Activated naive CD4-positive, alpha-beta T cell treated with anti-CD3 and anti-CD28 coated beads, Interleukin-2, amount 50 U/mL, for 72 hours (primary cell): ENCODE measurements around the gene ZMYND8. TPM values are rescaled to one million over a fixed set of nuclear protein-coding genes. Genes with fewer than 3 reads are reported as not detected.
"Not testable (repeated sequence)": the region's sequence is repeated elsewhere in the genome, so short reads cannot be mapped to it uniquely, and the experiment has no call there.

Source experiments
- ATAC-seq, 2 donors: fragments of 150-1000 bp; cut with Tn5 transposase; 2 replicates each; pipeline ENCODE4 v1.10.0; 2021; ENCODE audit warnings: mild to moderate bottlenecking in 2 of 2, moderate library complexity in 2 of 2
- DNase-seq, 2 donors: peaks; one replicate each; pipeline ENCODE4 v3.0.0; 2021 to 2022; ENCODE audit warnings: low spot score in 2 of 2
- H3K27ac Mint-ChIP-seq, 2 donors: one replicate each; pipeline ENCODE4 v1.8.0; 2022; ENCODE audit warnings: mild to moderate bottlenecking in 2 of 2, mixed read lengths in 2 of 2
- H3K36me3 Mint-ChIP-seq, 2 donors: one replicate each; pipeline ENCODE4 v1.8.0; 2022; ENCODE audit warnings: mixed read lengths in 2 of 2
- H3K9me3 Mint-ChIP-seq, 2 donors: one replicate each; pipeline ENCODE4 v1.8.0; 2022; ENCODE audit warnings: mixed read lengths in 2 of 2
- total RNA-seq, 2 donors: library from RNA; stranded (reverse); gene quantifications; one replicate each; pipeline ENCODE4 v1.2.3, GENCODE V29; 2022

Gene ZMYND8
- total RNA-seq, 2 donors from 2014 or later: 35.7 to 46.4 TPM

- Mint-ChIP-seq H3K9me3 (no peaks in the 10 kb centered on the region), H3K27ac (no peak overlapping the region), H3K36me3 (peaks cover 11 to 23% of the 10 kb centered on the region in 2 donors)
- ATAC-seq (no peak), DNase-seq (no peak)
These were observed 65.7 kb downstream of the ZMYND8 start for GRCh38 chr20:47290666-47291430.

- H3K9me3 Mint-ChIP-seq: no peaks in the 10 kb centered on the region
- no peak overlapping the region for H3K27ac Mint-ChIP-seq
- no peak for ATAC-seq
- DNase-seq: no peak
- H3K36me3 Mint-ChIP-seq: peaks cover 11 to 20% of the 10 kb centered on the region in 2 donors
These were observed 66.5 kb downstream of the ZMYND8 start for GRCh38 chr20:47290008-47290407.

GRCh38 chr20:47289096-47289495 lies 67.4 kb downstream of the ZMYND8 start:
- H3K36me3 Mint-ChIP-seq: peaks cover 10 to 20% of the 10 kb centered on the region in 2 donors
- H3K9me3 Mint-ChIP-seq: no peaks in the 10 kb centered on the region
- DNase-seq (no peak), ATAC-seq (no peak)
- no peak overlapping the region for H3K27ac Mint-ChIP-seq

- not testable (repeated sequence) for H3K9me3 Mint-ChIP-seq, DNase-seq, ATAC-seq
- Mint-ChIP-seq H3K36me3 (peaks cover 5 to 20% of the 10 kb centered on the region in 2 donors), H3K27ac (peak overlapping the region in 1 of 2 donors; percentile 47)
These were observed 68.0 kb downstream of the ZMYND8 start for GRCh38 chr20:47288530-47288929.

- Mint-ChIP-seq H3K27ac (peak overlapping the region in 1 of 2 donors; percentile 72), H3K36me3 (peaks cover 5 to 20% of the 10 kb centered on the region in 2 donors), H3K9me3 (no peaks in the 10 kb centered on the region)
- no peak for ATAC-seq
- DNase-seq: no peak
These were observed 68.8 kb downstream of the ZMYND8 start for GRCh38 chr20:47287609-47288144.

GRCh38 chr20:47286681-47287080 lies 69.8 kb downstream of the ZMYND8 start:
- no peaks in the 10 kb centered on the region for H3K9me3 Mint-ChIP-seq
- no peak for ATAC-seq
- H3K27ac Mint-ChIP-seq: peak overlapping the region in 1 of 2 donors; percentile 86
- no peak for DNase-seq
- H3K36me3 Mint-ChIP-seq: peaks cover 5 to 20% of the 10 kb centered on the region in 2 donors

- no peak for DNase-seq
- Mint-ChIP-seq H3K36me3 (peaks cover 0 to 29% of the 10 kb centered on the region in 2 donors), H3K9me3 (no peaks in the 10 kb centered on the region), H3K27ac (no peak overlapping the region)
- ATAC-seq: no peak
These were observed 71.3 kb downstream of the ZMYND8 start for GRCh38 chr20:47285189-47285588.

- peaks cover 0 to 30% of the 10 kb centered on the region in 2 donors for H3K36me3 Mint-ChIP-seq
- peak overlapping the region in 1 of 2 donors; percentile 18 for H3K27ac Mint-ChIP-seq
These were observed 72.1 kb downstream of the ZMYND8 start for GRCh38 chr20:47284373-47284772.

GRCh38 chr20:47283411-47283810 lies 73.1 kb downstream of the ZMYND8 start:
- Mint-ChIP-seq H3K9me3 (no peaks in the 10 kb centered on the region), H3K36me3 (peaks cover 0 to 30% of the 10 kb centered on the region in 2 donors), H3K27ac (peak overlapping the region in 1 of 2 donors; percentile 18)
- no peak for DNase-seq
- ATAC-seq: no peak

More at GRCh38 chr20:47284373-47284772, 72.1 kb downstream of the ZMYND8 start:
- DNase-seq (no peak), ATAC-seq (no peak)
- no peaks in the 10 kb centered on the region for H3K9me3 Mint-ChIP-seq

- ATAC-seq: no peak
- DNase-seq: no peak
- Mint-ChIP-seq H3K27ac (peak overlapping the region in 1 of 2 donors; percentile 18), H3K9me3 (no peaks in the 10 kb centered on the region), H3K36me3 (peaks cover 0 to 30% of the 10 kb centered on the region in 2 donors)
These were observed 73.6 kb downstream of the ZMYND8 start for GRCh38 chr20:47282864-47283263.

- DNase-seq (no peak), ATAC-seq (no peak)
- Mint-ChIP-seq H3K36me3 (peaks cover 2 to 32% of the 10 kb centered on the region in 2 donors), H3K27ac (peak overlapping the region in 1 of 2 donors; percentile 83), H3K9me3 (no peaks in the 10 kb centered on the region)
These were observed 75.1 kb downstream of the ZMYND8 start for GRCh38 chr20:47281376-47281775.

GRCh38 chr20:47280668-47281067 lies 75.8 kb downstream of the ZMYND8 start:
- Mint-ChIP-seq H3K9me3 (no peaks in the 10 kb centered on the region), H3K27ac (peak overlapping the region; percentile 32 to 82), H3K36me3 (peaks cover 6 to 37% of the 10 kb centered on the region in 2 donors)
- DNase-seq (no peak), ATAC-seq (no peak)

- no peaks in the 10 kb centered on the region for H3K9me3 Mint-ChIP-seq
- H3K36me3 Mint-ChIP-seq: peaks cover 6 to 36% of the 10 kb centered on the region in 2 donors
- H3K27ac Mint-ChIP-seq: peak overlapping the region; percentile 32 to 82
- ATAC-seq (no peak), DNase-seq (no peak)
These were observed 76.3 kb downstream of the ZMYND8 start for GRCh38 chr20:47280228-47280627.

GRCh38 chr20:47278907-47279348 lies 77.6 kb downstream of the ZMYND8 start:
- no peak for DNase-seq
- H3K9me3 Mint-ChIP-seq: no peaks in the 10 kb centered on the region
- H3K27ac Mint-ChIP-seq: peak overlapping the region; percentile 24 to 38
- no peak for ATAC-seq
- H3K36me3 Mint-ChIP-seq: peaks cover 6 to 29% of the 10 kb centered on the region in 2 donors

- not testable (repeated sequence) for ATAC-seq, H3K9me3 Mint-ChIP-seq, DNase-seq, H3K27ac Mint-ChIP-seq
- peaks cover 6 to 28% of the 10 kb centered on the region in 2 donors for H3K36me3 Mint-ChIP-seq
These were observed 79.0 kb downstream of the ZMYND8 start for GRCh38 chr20:47277535-47277872.

- DNase-seq (no peak), ATAC-seq (no peak)
- Mint-ChIP-seq H3K36me3 (peaks cover 6 to 28% of the 10 kb centered on the region in 2 donors), H3K27ac (peak overlapping the region in 1 of 2 donors; percentile 39), H3K9me3 (no peaks in the 10 kb centered on the region)
These were observed 79.5 kb downstream of the ZMYND8 start for GRCh38 chr20:47276851-47277534.

- ATAC-seq: no peak
- Mint-ChIP-seq H3K27ac (peak overlapping the region; percentile 70 to 95), H3K9me3 (no peaks in the 10 kb centered on the region), H3K36me3 (peaks cover 6 to 28% of the 10 kb centered on the region in 2 donors)
- DNase-seq: no peak
These were observed 80.2 kb downstream of the ZMYND8 start for GRCh38 chr20:47276251-47276650.
